Lower lobe of right lung (tissue), 2 donors: ENCODE results near the gene LINC00237. TPM values are rescaled to one million over a fixed set of nuclear protein-coding genes. Genes with fewer than 3 reads are reported as not detected.

Experiments used
- ATAC-seq, 2 donors: fragments of 200-7000 bp; cut with Tn5 transposase; one replicate each; pipeline ENCODE4 v1.9.1; 2020 to 2022; ENCODE audit warnings: mild to moderate bottlenecking in 2 of 2, moderate library complexity in 2 of 2
- DNase-seq: peaks from one replicate; pipeline ENCODE4 v3.0.0-alpha.2; 2020
- H3K27ac ChIP-seq: fragments of 200-600 bp; one replicate; pipeline ENCODE4 v1.8.0; 2022
- H3K27me3 ChIP-seq: fragments of 200-600 bp; one replicate; pipeline ENCODE4 v1.8.0; 2022; ENCODE audit warnings: low read depth
- H3K36me3 ChIP-seq: fragments of 200-600 bp; one replicate; pipeline ENCODE4 v1.8.0; 2022; ENCODE audit warnings: mild to moderate bottlenecking
- H3K4me1 ChIP-seq: fragments of 200-600 bp; one replicate; pipeline ENCODE4 v1.8.0; 2022
- H3K4me3 ChIP-seq: fragments of 200-600 bp; one replicate; pipeline ENCODE4 v1.8.0; 2022; ENCODE audit warnings: mild to moderate bottlenecking
- H3K9me3 ChIP-seq: fragments of 200-600 bp; one replicate; pipeline ENCODE4 v1.8.0; 2022
- CTCF ChIP-seq: fragments of 200-600 bp; IDR thresholded peaks from one replicate; pipeline ENCODE4 v1.8.0; 2022; ENCODE audit warnings: antibody characterized with exemption, mild to moderate bottlenecking
- intact Hi-C: fragments of 100-400 bp; cut with DNase I; formaldehyde crosslinking; loops from one replicate; pipeline ENCODE4 v1.11.0; 2022
- total RNA-seq: library from RNA; stranded (reverse); fragmentation: NEBNext Ultra II Directional; extraction: Animal tissue kit (Norgen Biotek cat#: 25700); gene quantifications from one replicate; pipeline ENCODE4 v1.2.1, GENCODE V29; 2021
- donor health status: DM: no; HTN: yes; CAD: no; lungs with severe emphysema.

Gene LINC00237
- total RNA-seq, 1 donor from 2014 or later = not detected

- no peak for TF ChIP-seq CTCF
- intact Hi-C loops = no loop called here
- H3K9me3 ChIP-seq = no peaks in the 10 kb centered on the region
- no peak overlapping the region for H3K4me3 ChIP-seq
- H3K36me3 ChIP-seq = no peaks in the 10 kb centered on the region
- H3K27ac ChIP-seq = no peak overlapping the region
- peaks cover 38% of the 10 kb centered on the region for H3K4me1 ChIP-seq
- DNase-seq = no peak
- peaks cover 90% of the 10 kb centered on the region for H3K27me3 ChIP-seq
- ATAC-seq = no peak
Observed at GRCh38 chr20:21105429-21106170, 558 bp downstream of the LINC00237 start.

- no peak for TF ChIP-seq CTCF
- intact Hi-C loops = no loop called here
- no peaks in the 10 kb centered on the region for H3K36me3 ChIP-seq
- H3K9me3 ChIP-seq = no peaks in the 10 kb centered on the region
- H3K27ac ChIP-seq = no peak overlapping the region
- peaks cover 95% of the 10 kb centered on the region for H3K27me3 ChIP-seq
- peaks cover 45% of the 10 kb centered on the region for H3K4me1 ChIP-seq
- DNase-seq (no peak), ATAC-seq (no peak)
- no peak overlapping the region for H3K4me3 ChIP-seq
Observed at GRCh38 chr20:21104921-21105320, 1.2 kb downstream of the LINC00237 start.

GRCh38 chr20:21104466-21104761, 1.7 kb downstream of the LINC00237 start:
- DNase-seq = no peak
- ATAC-seq = no peak
- Histone ChIP-seq H3K27ac (no peak overlapping the region), H3K36me3 (no peaks in the 10 kb centered on the region), H3K4me3 (no peak overlapping the region), H3K27me3 (peaks cover 97% of the 10 kb centered on the region), H3K9me3 (no peaks in the 10 kb centered on the region), H3K4me1 (peaks cover 50% of the 10 kb centered on the region)
- intact Hi-C loops = no loop called here
- TF ChIP-seq CTCF = no peak

- DNase-seq (no peak), ATAC-seq (no peak)
- peaks cover 50% of the 10 kb centered on the region for H3K4me1 ChIP-seq
- no peaks in the 10 kb centered on the region for H3K9me3 ChIP-seq
- TF ChIP-seq CTCF = no peak
- H3K27ac ChIP-seq = no peak overlapping the region
- H3K27me3 ChIP-seq = peaks cover 97% of the 10 kb centered on the region
- intact Hi-C loops = no loop called here
- H3K36me3 ChIP-seq = no peaks in the 10 kb centered on the region
- H3K4me3 ChIP-seq = no peak overlapping the region
Observed at GRCh38 chr20:21103582-21104465, 2.3 kb downstream of the LINC00237 start.

- Histone ChIP-seq H3K9me3 (no peaks in the 10 kb centered on the region), H3K36me3 (no peaks in the 10 kb centered on the region), H3K27me3 (peaks cover 98% of the 10 kb centered on the region), H3K4me1 (peaks cover 50% of the 10 kb centered on the region), H3K27ac (no peak overlapping the region), H3K4me3 (peak overlapping the region; percentile 53)
- TF ChIP-seq CTCF = no peak
- DNase-seq = peak; percentile 66
- ATAC-seq = peak; percentile 56 to 63
- intact Hi-C loops = no loop called here
Observed at GRCh38 chr20:21102603-21103311, 3.4 kb downstream of the LINC00237 start.
